Smooth muscle cell (in vitro differentiated cells): ENCODE results near the gene CCL7. TPM values are rescaled to one million over a fixed set of nuclear protein-coding genes. Genes with fewer than 3 reads are reported as not detected.

Source experiments
- DNase-seq: peaks from one replicate; lab custom pipeline; 2025; ENCODE audit not compliant: unreplicated experiment; lab: John Stamatoyannopoulos, UW
- H2AFZ ChIP-seq: fragments of 200-600 bp; sonication (generic); 2 replicates; pipeline ENCODE4 v1.6.0; 2016; ENCODE audit warnings: antibody characterized with exemption, low read depth, mild to moderate bottlenecking
- H3F3A ChIP-seq: fragments of 200-600 bp; sonication (generic); 2 replicates; pipeline ENCODE4 v1.6.0; 2017; ENCODE audit warnings: antibody characterized with exemption, low read depth
- H3K27ac ChIP-seq: fragments of 200-600 bp; sonication (generic); 2 replicates; pipeline ENCODE4 v1.5.1; 2016; ENCODE audit warnings: low read depth, mild to moderate bottlenecking
- H3K27me3 ChIP-seq: fragments of 200-600 bp; sonication (generic); 2 replicates; pipeline ENCODE4 v1.6.1; 2016; ENCODE audit warnings: low read depth, mild to moderate bottlenecking
- H3K36me3 ChIP-seq: fragments of 200-600 bp; sonication (generic); 2 replicates; pipeline ENCODE4 v1.5.1; 2016; ENCODE audit warnings: low read depth
- H3K4me1 ChIP-seq: fragments of 200-600 bp; sonication (generic); 2 replicates; pipeline ENCODE4 v1.5.1; 2016; ENCODE audit warnings: low read depth
- H3K4me2 ChIP-seq: fragments of 200-600 bp; sonication (generic); 2 replicates; pipeline ENCODE4 v1.6.0; 2016; ENCODE audit warnings: mild to moderate bottlenecking
- H3K4me3 ChIP-seq: fragments of 200-600 bp; sonication (generic); 2 replicates; pipeline ENCODE4 v1.5.1; 2016; ENCODE audit warnings: mild to moderate bottlenecking
- H3K79me2 ChIP-seq: fragments of 200-600 bp; sonication (generic); 2 replicates; pipeline ENCODE4 v1.6.0; 2016; ENCODE audit warnings: low read depth, mild to moderate bottlenecking
- H3K9ac ChIP-seq: fragments of 200-600 bp; sonication (generic); 2 replicates; pipeline ENCODE4 v1.6.0; 2016; ENCODE audit warnings: low read depth
- H3K9me3 ChIP-seq: fragments of 200-600 bp; sonication (generic); replicated peaks from 2 replicates; pipeline ENCODE4 v1.5.1; 2016; ENCODE audit warnings: low read depth
- H4K20me1 ChIP-seq: fragments of 200-600 bp; sonication (generic); 2 replicates; pipeline ENCODE4 v1.6.0; 2016; ENCODE audit warnings: low read depth
- WGBS: methylation state at CpG from one replicate; pipeline ENCODE4 v1.1.7; 2016; ENCODE audit warnings: low lambda C conversion rate; 5-methylcytosine and 5-hydroxymethylcytosine counted together
- polyA plus RNA-seq: library from polyadenylated mRNA; unstranded; fragments of >200 nt; fragmentation: Nextera tagmentation; extraction: Ambion mirVana; gene quantifications from 2 replicates; pipeline ENCODE4 v1.2.1, GENCODE V29; 2016
- total RNA-seq: library from RNA; depleted of rRNA; stranded (reverse); fragments of >200 nt; gene quantifications from 2 replicates; pipeline ENCODE4 v1.2.3, GENCODE V29; 2014
- TF ChIP-seq, protein P1 (sequence below): fragments of 200-600 bp; sonication (generic); IDR thresholded peaks from 2 replicates; pipeline ENCODE4 v1.5.1; 2017; ENCODE audit warnings: borderline replicate concordance, mild to moderate bottlenecking, antibody characterized with exemption; ENCODE audit not compliant: insufficient read depth, poor library complexity, severe bottlenecking

Gene CCL7
- total and polyA plus RNA-seq, 2 experiments from 2014 or later: 0.31 to 0.74 TPM

DNA sequence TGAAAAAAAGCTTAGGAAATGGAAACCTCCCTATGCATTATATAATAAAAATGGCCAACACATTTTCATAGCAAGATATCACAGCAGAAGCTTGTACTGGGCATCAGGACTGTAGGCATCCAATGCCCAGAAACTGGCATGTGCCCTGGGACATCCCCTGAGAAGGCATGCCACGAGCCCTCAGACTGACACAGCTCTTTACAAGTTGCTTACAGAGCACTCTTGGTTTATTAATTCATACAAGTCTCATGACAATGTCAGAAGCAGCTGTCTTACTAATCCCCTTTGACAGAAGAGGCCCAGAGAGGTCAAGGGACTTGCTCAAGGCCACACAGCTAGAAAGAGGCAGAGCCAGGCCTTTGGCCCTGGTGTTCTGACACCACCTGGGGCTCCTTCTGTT, 20.5 kb upstream of the CCL7 start:
- H3K4me1 ChIP-seq: peaks cover 11% of the 10 kb centered on the region
- H3K4me2 ChIP-seq: no peak overlapping the region
- H2AFZ ChIP-seq: no peak overlapping the region
- H4K20me1 ChIP-seq: no peaks in the 10 kb centered on the region
- no peaks in the 10 kb centered on the region for H3K27me3 ChIP-seq
- H3K79me2 ChIP-seq: no peaks in the 10 kb centered on the region
- H3K9ac ChIP-seq: no peak overlapping the region
- peak overlapping the region; percentile 60 for H3K27ac ChIP-seq
- no peaks in the 10 kb centered on the region for H3K9me3 ChIP-seq
- TF ChIP-seq, protein P1, sequence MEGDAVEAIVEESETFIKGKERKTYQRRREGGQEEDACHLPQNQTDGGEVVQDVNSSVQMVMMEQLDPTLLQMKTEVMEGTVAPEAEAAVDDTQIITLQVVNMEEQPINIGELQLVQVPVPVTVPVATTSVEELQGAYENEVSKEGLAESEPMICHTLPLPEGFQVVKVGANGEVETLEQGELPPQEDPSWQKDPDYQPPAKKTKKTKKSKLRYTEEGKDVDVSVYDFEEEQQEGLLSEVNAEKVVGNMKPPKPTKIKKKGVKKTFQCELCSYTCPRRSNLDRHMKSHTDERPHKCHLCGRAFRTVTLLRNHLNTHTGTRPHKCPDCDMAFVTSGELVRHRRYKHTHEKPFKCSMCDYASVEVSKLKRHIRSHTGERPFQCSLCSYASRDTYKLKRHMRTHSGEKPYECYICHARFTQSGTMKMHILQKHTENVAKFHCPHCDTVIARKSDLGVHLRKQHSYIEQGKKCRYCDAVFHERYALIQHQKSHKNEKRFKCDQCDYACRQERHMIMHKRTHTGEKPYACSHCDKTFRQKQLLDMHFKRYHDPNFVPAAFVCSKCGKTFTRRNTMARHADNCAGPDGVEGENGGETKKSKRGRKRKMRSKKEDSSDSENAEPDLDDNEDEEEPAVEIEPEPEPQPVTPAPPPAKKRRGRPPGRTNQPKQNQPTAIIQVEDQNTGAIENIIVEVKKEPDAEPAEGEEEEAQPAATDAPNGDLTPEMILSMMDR: no peak
- no peak for DNase-seq
- H3F3A ChIP-seq: peaks cover 18% of the 10 kb centered on the region
- 69% methylated on average over 1 of the region's 1 CpG for WGBS
- H3K4me3 ChIP-seq: no peak overlapping the region
- no peaks in the 10 kb centered on the region for H3K36me3 ChIP-seq

DNA sequence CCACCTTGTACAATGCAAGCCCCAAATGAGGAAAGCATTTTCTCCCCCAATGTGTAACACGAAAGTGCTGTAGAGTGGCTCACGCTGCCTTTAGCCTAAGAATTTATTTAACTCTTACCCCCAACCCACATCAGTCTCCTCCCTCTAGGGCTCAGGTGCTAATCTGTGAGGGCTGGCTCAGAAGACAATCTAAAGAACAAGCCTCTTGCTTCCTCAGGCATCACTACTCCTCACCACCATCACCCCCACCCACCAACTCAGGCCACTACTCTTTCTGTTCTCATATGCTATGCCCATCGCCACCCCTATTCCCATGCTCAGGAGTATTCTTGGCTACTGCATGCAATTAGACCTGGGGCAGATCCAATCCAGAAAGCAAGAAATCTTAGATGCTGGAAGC, 18.8 kb upstream of the CCL7 start:
- no peaks in the 10 kb centered on the region for H3K79me2 ChIP-seq
- no peak overlapping the region for H3K4me2 ChIP-seq
- no peak for DNase-seq
- H3K27me3 ChIP-seq: no peaks in the 10 kb centered on the region
- peaks cover 18% of the 10 kb centered on the region for H3F3A ChIP-seq
- no peak overlapping the region for H2AFZ ChIP-seq
- 94% methylated on average over 3 of the region's 3 CpGs for WGBS
- TF ChIP-seq, protein P1: no peak
- H4K20me1 ChIP-seq: no peaks in the 10 kb centered on the region
- no peaks in the 10 kb centered on the region for H3K9me3 ChIP-seq
- H3K4me1 ChIP-seq: peaks cover 24% of the 10 kb centered on the region
- no peaks in the 10 kb centered on the region for H3K36me3 ChIP-seq
- H3K4me3 ChIP-seq: no peak overlapping the region
- H3K9ac ChIP-seq: no peak overlapping the region
- no peak overlapping the region for H3K27ac ChIP-seq

DNA sequence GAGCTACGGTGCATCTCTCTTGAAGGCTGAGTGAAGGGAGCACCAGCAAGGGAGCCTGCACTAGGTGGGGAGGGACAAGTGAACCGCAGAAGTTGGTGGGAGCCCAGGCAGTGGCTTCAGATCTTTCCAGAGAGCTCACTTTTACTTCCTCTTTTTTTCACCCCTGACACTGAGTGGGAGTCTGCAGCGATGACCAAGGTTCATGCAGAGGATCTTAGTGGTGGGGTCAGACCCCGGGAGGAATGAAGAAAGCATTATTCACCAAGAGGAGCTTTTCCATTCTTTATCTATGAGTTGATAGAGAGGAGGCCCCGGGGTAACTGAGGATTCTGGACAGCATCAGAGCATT, 18.0 kb upstream of the CCL7 start:
- Histone ChIP-seq H3K4me3 (no peak overlapping the region), H3K9ac (peak overlapping the region; percentile 73), H3K4me2 (peak overlapping the region; percentile 75), H3K9me3 (no peaks in the 10 kb centered on the region), H3K27ac (peak overlapping the region; percentile 95), H4K20me1 (no peaks in the 10 kb centered on the region), H3K36me3 (no peaks in the 10 kb centered on the region), H3K27me3 (no peaks in the 10 kb centered on the region), H3K79me2 (no peaks in the 10 kb centered on the region), H2AFZ (no peak overlapping the region), H3F3A (peaks cover 18% of the 10 kb centered on the region), H3K4me1 (peaks cover 24% of the 10 kb centered on the region)
- TF ChIP-seq, protein P1: no peak
- no peak for DNase-seq
- WGBS: 24% methylated on average over 5 of the region's 5 CpGs

DNA sequence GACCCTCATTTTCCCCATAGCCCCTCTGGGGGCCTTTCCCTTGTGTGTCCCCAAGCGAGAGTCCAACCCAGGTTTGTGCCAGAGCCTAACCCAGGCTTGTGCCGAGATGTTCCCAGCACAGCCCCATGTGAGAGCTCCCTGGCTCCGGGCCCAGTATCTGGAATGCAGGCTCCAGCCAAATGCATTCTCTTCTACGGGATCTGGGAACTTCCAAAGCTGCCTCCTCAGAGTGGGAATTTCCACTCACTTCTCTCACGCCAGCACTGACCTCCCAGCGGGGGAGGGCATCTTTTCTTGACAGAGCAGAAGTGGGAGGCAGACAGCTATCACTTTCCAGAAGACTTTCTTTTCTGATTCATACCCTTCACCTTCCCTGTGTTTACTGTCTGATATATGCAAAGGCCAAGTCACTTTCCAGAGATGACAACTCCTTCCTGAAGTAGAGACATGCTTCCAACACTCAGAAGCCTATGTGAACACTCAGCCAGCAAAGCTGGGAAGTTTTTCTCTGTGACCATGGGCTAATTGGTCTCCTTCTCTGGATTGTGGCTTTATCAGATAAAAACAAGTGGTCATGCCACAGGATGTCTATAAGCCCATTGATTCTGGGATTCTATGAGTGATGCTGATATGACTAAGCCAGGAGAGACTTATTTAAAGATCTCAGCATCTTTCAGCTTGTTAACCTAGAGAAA, 17.4 kb upstream of the CCL7 start:
- Histone ChIP-seq H4K20me1 (no peaks in the 10 kb centered on the region), H3K9me3 (no peaks in the 10 kb centered on the region), H3F3A (peaks cover 18% of the 10 kb centered on the region), H3K9ac (peak overlapping the region; percentile 73), H3K27ac (peak overlapping the region; percentile 95), H3K79me2 (no peaks in the 10 kb centered on the region), H3K4me2 (peak overlapping the region; percentile 75), H3K4me3 (no peak overlapping the region), H3K4me1 (peaks cover 24% of the 10 kb centered on the region), H3K36me3 (no peaks in the 10 kb centered on the region), H3K27me3 (no peaks in the 10 kb centered on the region), H2AFZ (no peak overlapping the region)
- peak; percentile 44 for DNase-seq
- 9% methylated on average over 6 of the region's 6 CpGs for WGBS
- TF ChIP-seq, protein P1: no peak
